ENCODE data around the gene LENG9. TPM values are rescaled to one million over a fixed set of nuclear protein-coding genes. Genes with fewer than 3 reads are reported as not detected.
"Not testable (repeated sequence)": the region's sequence is repeated elsewhere in the genome, so short reads cannot be mapped to it uniquely, and the experiment has no call there.

Gene LENG9
- total RNA-seq, 1 donor from 2014 or later, result 2.9 TPM

DNA sequence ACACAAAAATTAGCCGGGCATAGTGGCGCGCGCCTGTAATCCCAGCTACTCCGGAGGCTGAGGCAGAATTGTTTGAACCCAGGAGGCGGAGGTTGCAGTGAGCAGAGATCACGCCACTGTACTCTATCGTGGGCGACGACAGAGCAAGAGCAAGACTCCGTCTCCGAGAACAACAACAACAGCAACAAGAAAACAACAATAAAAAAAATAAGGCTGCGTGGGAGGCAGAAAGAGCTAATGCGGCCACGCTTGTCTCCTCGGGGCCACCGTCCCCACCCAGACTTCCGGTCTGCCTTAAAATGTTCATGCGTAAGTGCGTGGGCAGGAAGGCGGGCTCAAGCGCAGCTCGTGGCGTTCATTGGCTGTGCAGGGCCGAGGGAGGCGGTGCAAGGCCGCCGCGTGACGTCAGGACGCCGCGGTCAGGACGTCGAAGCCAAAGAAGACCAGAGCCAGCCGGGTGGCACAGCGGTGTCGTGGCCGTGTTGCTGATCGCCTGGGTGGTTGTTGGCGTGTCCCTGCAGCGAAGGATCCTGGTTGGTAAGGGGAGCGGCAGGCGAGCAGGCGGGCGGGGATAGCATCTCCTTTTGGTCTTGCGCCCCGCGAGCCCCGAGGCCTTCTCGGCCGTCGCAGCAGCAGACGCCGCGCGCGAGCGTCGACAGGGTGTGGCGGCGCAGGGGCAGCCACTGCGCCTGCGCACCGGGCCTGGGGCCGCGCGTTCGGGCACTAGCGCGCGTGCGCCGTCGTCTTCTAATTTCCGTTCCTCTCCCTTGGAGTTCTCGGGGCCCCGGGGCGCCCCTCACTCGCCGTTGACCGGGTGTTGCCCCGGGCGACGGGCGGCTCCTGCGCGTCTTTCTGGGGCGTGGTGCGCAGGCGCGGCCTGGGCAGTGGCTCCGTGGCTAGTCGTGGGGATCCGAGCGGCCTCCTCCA lies 14.5 kb downstream of the LENG9 start, which contains the start of gene LENG8:
LENG8 (plus strand) TSS at position 426 of the 927 bp plus-strand sequence. CDS start 2,146 bp downstream, outside the sequence.
- intact Hi-C loops (cut with DNase I), result loop anchor here (1.0 to 10.0 kb wide), 2 partner anchors 14 to 244 kb away; partner anchors contain the start of genes LENG9 and RPS9
- peak; percentile 99 for DNase-seq (ENCODE audit: low spot score)

DNA sequence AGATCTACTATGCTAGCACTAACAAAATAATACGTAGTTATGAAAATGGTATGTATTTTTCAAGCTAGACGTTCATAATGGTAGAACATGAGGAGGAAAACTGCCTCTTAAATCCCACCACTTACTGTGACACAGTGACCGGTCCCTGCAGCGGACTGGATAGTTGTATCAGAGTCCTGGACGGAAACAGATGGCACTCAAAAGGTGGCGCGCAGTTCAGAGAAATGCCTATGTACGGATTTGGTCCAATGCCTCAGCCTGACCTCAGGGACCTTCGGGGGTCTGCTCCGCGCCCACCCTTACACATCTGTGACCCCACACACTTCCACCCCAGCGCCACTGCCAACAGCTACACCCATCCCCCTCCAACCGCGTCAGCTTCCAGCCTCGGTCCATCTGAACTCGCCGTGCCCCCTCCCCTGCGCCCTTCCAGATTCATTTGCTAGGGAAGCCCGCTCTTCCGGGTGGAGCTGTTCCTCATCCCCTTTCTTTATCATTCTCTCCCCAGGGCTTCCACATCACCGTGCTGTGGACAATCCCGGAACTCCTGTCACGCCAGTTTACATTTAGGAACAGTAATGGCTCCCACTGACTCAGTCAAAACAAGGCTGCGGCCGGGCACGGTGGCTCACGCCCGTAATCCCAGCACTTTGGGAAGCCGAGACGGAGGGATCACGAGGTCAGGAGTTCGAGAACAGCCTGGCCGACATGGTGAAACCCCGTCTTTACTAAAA lies 15.4 kb downstream of the LENG9 start:
- peak; percentile 80 for DNase-seq (ENCODE audit: low spot score)
- intact Hi-C loops (cut with DNase I), result loop anchor here (1.0 to 10.0 kb wide), 2 partner anchors 15 to 243 kb away; partner anchors contain the start of genes LENG9 and RPS9

GRCh38 chr19:54446349-54446748 lies 17.2 kb downstream of the LENG9 start:
- intact Hi-C loops (cut with DNase I), result loop anchor here (10.0 kb wide), 1 partner anchor 242 kb away; the partner anchor contains the start of gene RPS9

GRCh38 chr19:54444737-54445136 lies 18.8 kb downstream of the LENG9 start:
- intact Hi-C loops (cut with DNase I), result loop anchor here (10.0 kb wide), 1 partner anchor 240 kb away; the partner anchor contains the start of gene RPS9
- no peak for DNase-seq (ENCODE audit: low spot score)

More at GRCh38 chr19:54446349-54446748, 17.2 kb downstream of the LENG9 start:
- not testable (repeated sequence) for DNase-seq (ENCODE audit: low spot score)

DNA sequence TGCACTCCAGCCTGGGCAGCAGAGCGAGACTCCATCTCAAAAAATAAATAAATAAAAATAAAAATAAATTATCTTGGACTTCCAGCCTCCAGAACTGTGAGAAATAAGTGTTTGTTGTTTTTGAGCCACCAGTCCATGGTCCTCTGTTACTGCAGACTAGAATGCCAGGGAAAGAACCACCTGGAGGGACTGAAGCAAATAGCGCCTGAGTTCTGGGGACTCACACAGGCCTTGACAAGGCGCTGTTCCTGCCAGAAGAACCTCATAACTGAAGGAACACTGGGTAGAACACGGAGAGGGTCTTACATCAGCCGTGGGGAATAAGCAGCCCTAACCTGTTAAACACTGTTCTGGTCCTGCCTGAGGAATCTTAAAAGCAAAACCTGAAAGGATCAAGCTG lies 22.9 kb downstream of the LENG9 start:
- DNase-seq (ENCODE audit: low spot score), result no peak
- intact Hi-C loops (cut with DNase I), result loop anchor here (10.0 kb wide), 1 partner anchor 236 kb away; the partner anchor contains the start of gene RPS9

DNA sequence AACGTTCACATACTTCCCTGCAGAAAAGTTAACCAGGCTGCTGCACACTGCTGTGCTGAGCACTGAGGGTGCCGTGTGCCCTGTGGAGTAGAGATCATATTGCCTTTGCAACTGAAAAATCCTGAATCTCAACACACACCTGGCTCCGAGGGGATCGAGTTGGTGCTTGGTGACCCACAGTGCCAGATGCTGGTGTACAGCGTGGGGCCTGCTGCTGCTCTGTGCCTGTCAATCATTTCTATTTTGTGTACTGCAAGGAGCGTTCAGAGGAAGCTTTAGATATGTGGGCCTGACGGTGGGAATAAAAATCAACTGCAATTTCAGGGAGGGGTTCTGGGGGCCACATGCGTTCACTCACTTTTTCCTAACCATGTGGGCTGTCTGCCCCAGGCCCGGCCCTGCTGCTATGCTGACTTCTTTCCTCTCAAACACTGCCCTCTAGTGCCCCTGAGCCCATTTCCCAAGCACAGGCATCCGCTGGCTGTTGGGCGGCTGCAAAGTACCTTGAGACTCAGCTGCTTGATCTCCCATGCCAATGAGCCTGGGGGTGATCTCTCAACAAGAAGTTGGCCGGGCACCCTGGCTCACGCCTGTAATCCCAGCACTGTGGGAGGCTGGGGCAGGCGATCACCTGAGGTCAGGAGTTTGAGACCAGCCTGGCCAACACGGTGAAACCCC lies 24.3 kb downstream of the LENG9 start:
- DNase-seq (ENCODE audit: low spot score), result no peak
- intact Hi-C loops (cut with DNase I), result no loop called here

- no peak for DNase-seq (ENCODE audit: low spot score)
- intact Hi-C loops (cut with DNase I), result no loop called here
Measured at GRCh38 chr19:54436628-54437252, 26.8 kb downstream of the LENG9 start.

DNA sequence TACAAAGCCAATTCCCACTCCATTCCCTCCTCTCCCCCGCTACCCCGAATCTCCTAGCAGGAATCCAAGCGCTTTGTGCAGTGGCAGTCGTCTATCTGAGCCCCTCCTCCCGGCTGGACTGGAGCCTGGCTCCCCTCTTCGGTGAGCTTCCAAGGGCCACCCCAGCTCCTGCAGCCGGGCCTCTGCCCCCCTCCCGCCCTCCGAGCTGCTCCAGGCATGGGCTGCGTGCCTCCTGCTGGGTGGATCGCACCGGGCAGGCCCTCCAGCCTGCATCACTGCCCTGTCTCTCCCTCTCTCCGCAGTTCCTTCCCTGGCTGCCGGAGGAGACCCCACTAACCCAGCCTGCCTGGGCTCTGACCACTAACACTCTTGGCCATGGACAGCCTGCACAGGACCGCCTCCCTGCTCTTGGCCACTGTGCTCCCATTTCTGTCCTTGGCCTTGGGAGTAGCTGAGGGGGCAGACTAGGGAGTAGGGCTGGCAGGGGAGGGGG lies 27.5 kb downstream of the LENG9 start:
- DNase-seq (ENCODE audit: low spot score), result no peak
- intact Hi-C loops (cut with DNase I), result no loop called here

- no peak for DNase-seq (ENCODE audit: low spot score)
- intact Hi-C loops (cut with DNase I), result no loop called here
Measured at GRCh38 chr19:54435551-54436016, 28.0 kb downstream of the LENG9 start.

DNA sequence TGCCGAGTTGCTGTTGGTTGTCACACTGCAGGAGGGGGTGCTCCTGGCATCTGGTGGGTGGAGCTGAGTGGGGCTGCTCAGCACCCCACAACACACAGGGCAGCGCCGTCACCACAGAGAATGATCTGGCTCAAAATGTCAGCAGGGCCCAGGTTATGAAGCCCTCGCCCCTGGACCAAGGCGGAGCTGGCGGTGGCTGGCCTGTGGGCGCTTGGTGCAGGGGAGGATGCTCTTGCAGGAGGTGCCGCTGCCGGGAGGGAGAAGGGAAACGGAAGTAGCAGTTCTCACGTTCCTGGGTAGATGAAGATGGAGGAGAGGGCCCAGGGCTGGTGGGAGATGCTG lies 28.7 kb downstream of the LENG9 start:
- DNase-seq (ENCODE audit: low spot score), result no peak
- intact Hi-C loops (cut with DNase I), result no loop called here

DNA sequence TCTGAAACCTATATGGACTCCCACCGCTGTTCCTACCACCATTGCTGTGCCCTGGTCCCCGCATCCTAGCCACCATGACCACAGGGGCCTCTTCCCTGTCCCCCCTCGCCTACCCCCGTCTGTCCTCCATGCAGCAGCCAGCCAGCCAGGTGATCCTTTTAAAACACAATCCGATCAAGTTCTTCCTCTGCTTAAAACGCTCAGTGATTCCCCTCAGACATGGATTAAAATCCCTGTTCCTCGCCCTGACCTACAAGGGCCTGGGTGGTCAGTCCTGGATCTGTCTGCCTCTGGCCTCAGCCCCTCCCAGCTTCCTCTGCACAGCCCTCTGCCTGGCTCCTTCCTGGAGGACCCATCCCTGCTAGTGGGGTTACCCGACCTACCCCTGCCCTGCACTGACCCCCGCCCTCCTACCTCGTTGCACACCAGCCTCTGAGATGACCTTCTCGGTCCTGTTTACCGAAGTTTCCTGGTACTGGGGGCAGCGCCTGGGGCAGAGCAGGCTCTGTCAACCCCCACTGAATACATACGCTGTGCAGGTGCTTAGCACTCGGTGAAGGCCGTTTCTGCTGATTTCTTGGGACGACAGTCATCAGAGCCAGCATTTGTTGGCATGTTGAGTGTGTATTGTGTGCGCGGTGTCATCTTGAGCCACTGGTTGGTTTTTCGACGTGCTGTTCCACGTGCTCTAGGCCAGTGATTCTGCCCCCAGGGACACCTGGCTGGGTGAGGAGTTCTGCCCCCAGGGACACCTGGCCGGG lies 29.3 kb downstream of the LENG9 start:
- DNase-seq (ENCODE audit: low spot score), result no peak
- intact Hi-C loops (cut with DNase I), result no loop called here

DNA sequence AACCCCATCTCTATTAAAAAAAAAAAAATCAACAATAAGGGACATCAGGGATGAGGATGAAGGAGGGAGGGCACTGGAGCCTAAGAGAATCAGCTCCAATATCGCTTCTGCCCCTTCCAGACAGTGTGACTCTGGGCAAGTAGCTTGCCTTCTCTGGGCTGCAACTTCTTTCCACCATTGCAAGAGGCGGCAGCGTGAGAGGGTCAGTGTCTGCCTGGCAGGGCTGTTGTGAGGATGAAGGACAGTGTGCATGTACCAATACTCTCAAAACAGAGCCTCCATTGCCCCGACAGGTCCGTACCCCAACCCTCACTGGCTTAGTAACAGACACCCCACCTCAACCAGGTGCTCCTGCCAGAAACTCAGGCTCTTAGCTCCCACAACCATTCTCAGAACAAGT lies 29.9 kb downstream of the LENG9 start:
- intact Hi-C loops (cut with DNase I), result no loop called here
- DNase-seq (ENCODE audit: low spot score), result no peak

GRCh38 chr19:54432144-54432738 lies 31.3 kb downstream of the LENG9 start:
- DNase-seq (ENCODE audit: low spot score), result no peak
- intact Hi-C loops (cut with DNase I), result no loop called here

- intact Hi-C loops (cut with DNase I), result no loop called here
- DNase-seq (ENCODE audit: low spot score), result no peak
Measured at GRCh38 chr19:54431255-54431838, 32.2 kb downstream of the LENG9 start.

GRCh38 chr19:54430306-54431254 lies 33.0 kb downstream of the LENG9 start:
- no peak for DNase-seq (ENCODE audit: low spot score)
- intact Hi-C loops (cut with DNase I), result no loop called here

DNA sequence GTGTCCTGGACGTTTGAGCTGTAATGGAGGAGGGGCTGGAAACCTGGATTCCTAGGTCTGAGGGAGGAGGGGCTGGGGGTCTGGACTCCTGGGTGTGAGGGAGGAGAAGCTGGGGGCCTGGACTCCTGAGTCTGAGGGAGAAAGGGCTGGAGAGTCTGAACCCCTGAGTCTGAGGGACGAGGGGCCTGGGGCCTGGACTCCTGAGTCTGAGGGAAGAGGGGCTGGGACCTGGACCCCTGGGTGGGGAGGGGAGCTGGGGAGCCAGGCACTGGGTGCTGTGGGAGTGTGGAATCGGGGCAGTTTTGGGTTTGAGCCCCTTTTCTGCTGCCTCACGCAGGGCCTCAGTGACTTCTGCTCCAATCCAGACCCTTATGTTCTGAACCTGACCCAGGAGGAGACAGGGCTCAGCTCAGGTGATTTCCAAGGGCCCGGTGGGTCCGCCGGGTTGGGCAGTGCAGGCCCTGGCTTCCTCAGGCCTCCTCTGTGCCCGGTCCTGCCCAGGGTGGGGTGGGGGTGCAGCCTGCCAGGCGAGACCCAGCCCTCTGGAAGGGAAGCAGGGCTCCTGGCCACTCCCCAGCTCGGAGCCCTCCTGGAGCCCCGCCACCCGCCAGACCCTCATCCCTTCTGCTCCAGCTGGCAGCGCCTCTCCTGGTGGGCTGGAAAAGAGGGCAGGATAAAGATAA lies 33.9 kb downstream of the LENG9 start:
- intact Hi-C loops (cut with DNase I), result no loop called here
- no peak for DNase-seq (ENCODE audit: low spot score)
